Activated T-helper 17 cell treated with anti-CD3 and anti-CD28 coated beads, Interleukin-2, amount 50 U/mL, for 72 hours (primary cell): ENCODE data around the gene PBX2. TPM values are rescaled to one million over a fixed set of nuclear protein-coding genes. Genes with fewer than 3 reads are reported as not detected.
"Not testable (repeated sequence)": the region's sequence is repeated elsewhere in the genome, so short reads cannot be mapped to it uniquely, and the experiment has no call there.

Experiments used
- ATAC-seq: fragments of 150-1000 bp; cut with Tn5 transposase; replicated peaks from 2 replicates; pipeline ENCODE4 v1.10.0; 2021; ENCODE audit warnings: mild to moderate bottlenecking, moderate library complexity
- H3K27ac Mint-ChIP-seq: one replicate; pipeline ENCODE4 v1.8.0; 2022; ENCODE audit warnings: mixed read lengths
- H3K27me3 Mint-ChIP-seq: one replicate; pipeline ENCODE4 v1.8.0; 2022; ENCODE audit warnings: mixed read lengths
- H3K36me3 Mint-ChIP-seq: one replicate; pipeline ENCODE4 v1.8.0; 2022; ENCODE audit warnings: low read depth, mild to moderate bottlenecking, mixed read lengths
- H3K4me1 Mint-ChIP-seq: one replicate; pipeline ENCODE4 v1.8.0; 2022; ENCODE audit warnings: mixed read lengths
- H3K4me3 Mint-ChIP-seq: one replicate; pipeline ENCODE4 v1.8.0; 2022; ENCODE audit warnings: mild to moderate bottlenecking, mixed read lengths
- H3K9me3 Mint-ChIP-seq: one replicate; pipeline ENCODE4 v1.8.0; 2022; ENCODE audit warnings: mixed read lengths
- total RNA-seq, 2 donors: library from RNA; stranded (reverse); gene quantifications; one replicate each; pipeline ENCODE4 v1.2.3, GENCODE V29; 2022

PBX2 gene
- total RNA-seq, 2 donors from 2014 or later = 53.0 to 135 TPM

- Mint-ChIP-seq H3K9me3 (no peaks in the 10 kb centered on the region), H3K27me3 (no peaks in the 10 kb centered on the region), H3K27ac (no peak overlapping the region), H3K4me1 (no peaks in the 10 kb centered on the region), H3K36me3 (no peaks in the 10 kb centered on the region), H3K4me3 (no peak overlapping the region)
- ATAC-seq = no peak
Measured at GRCh38 chr6:32213649-32214048, 23.6 kb upstream of the PBX2 start.

- no peaks in the 10 kb centered on the region for H3K36me3 Mint-ChIP-seq
- ATAC-seq = no peak
- no peaks in the 10 kb centered on the region for H3K9me3 Mint-ChIP-seq
- no peak overlapping the region for H3K4me3 Mint-ChIP-seq
- no peak overlapping the region for H3K27ac Mint-ChIP-seq
- H3K4me1 Mint-ChIP-seq = no peaks in the 10 kb centered on the region
- H3K27me3 Mint-ChIP-seq = no peaks in the 10 kb centered on the region
Measured at GRCh38 chr6:32212076-32212760, 22.2 kb upstream of the PBX2 start.

- not testable (repeated sequence) for H3K36me3 Mint-ChIP-seq, H3K27ac Mint-ChIP-seq, ATAC-seq, H3K4me1 Mint-ChIP-seq, H3K4me3 Mint-ChIP-seq, H3K9me3 Mint-ChIP-seq, H3K27me3 Mint-ChIP-seq
Measured at GRCh38 chr6:32211432-32211831, 21.4 kb upstream of the PBX2 start.

- H3K9me3 Mint-ChIP-seq = no peaks in the 10 kb centered on the region
- no peak overlapping the region for H3K4me3 Mint-ChIP-seq
- ATAC-seq = no peak
- no peaks in the 10 kb centered on the region for H3K27me3 Mint-ChIP-seq
- H3K27ac Mint-ChIP-seq = no peak overlapping the region
- H3K36me3 Mint-ChIP-seq = no peaks in the 10 kb centered on the region
- H3K4me1 Mint-ChIP-seq = no peaks in the 10 kb centered on the region
Measured at GRCh38 chr6:32210191-32210601, 20.2 kb upstream of the PBX2 start.

- Mint-ChIP-seq H3K36me3 (no peaks in the 10 kb centered on the region), H3K4me1 (no peaks in the 10 kb centered on the region), H3K27me3 (no peaks in the 10 kb centered on the region), H3K9me3 (no peaks in the 10 kb centered on the region), H3K4me3 (no peak overlapping the region), H3K27ac (no peak overlapping the region)
- ATAC-seq = no peak
Measured at GRCh38 chr6:32208996-32209395, 19.0 kb upstream of the PBX2 start.

GRCh38 chr6:32204268-32204715, 14.3 kb upstream of the PBX2 start:
- no peaks in the 10 kb centered on the region for H3K36me3 Mint-ChIP-seq
- H3K9me3 Mint-ChIP-seq = no peaks in the 10 kb centered on the region
- H3K4me1 Mint-ChIP-seq = no peaks in the 10 kb centered on the region
- H3K4me3 Mint-ChIP-seq = no peak overlapping the region
- no peak for ATAC-seq
- peaks cover 3% of the 10 kb centered on the region for H3K27me3 Mint-ChIP-seq
- no peak overlapping the region for H3K27ac Mint-ChIP-seq

- H3K4me1 Mint-ChIP-seq = no peaks in the 10 kb centered on the region
- no peak overlapping the region for H3K4me3 Mint-ChIP-seq
- H3K9me3 Mint-ChIP-seq = no peaks in the 10 kb centered on the region
- H3K27ac Mint-ChIP-seq = no peak overlapping the region
- H3K27me3 Mint-ChIP-seq = peaks cover 3% of the 10 kb centered on the region
- no peaks in the 10 kb centered on the region for H3K36me3 Mint-ChIP-seq
- no peak for ATAC-seq
Measured at GRCh38 chr6:32203426-32204267, 13.6 kb upstream of the PBX2 start.

GRCh38 chr6:32202186-32202585, 12.2 kb upstream of the PBX2 start:
- Mint-ChIP-seq H3K9me3 (no peaks in the 10 kb centered on the region), H3K4me1 (no peaks in the 10 kb centered on the region), H3K4me3 (no peak overlapping the region), H3K36me3 (no peaks in the 10 kb centered on the region), H3K27ac (no peak overlapping the region), H3K27me3 (peaks cover 3% of the 10 kb centered on the region)
- ATAC-seq = no peak

GRCh38 chr6:32200711-32201475, 10.9 kb upstream of the PBX2 start:
- H3K9me3 Mint-ChIP-seq = no peaks in the 10 kb centered on the region

GRCh38 chr6:32198866-32199265, 8.9 kb upstream of the PBX2 start:
- Mint-ChIP-seq H3K27me3 (peaks cover 3% of the 10 kb centered on the region), H3K4me1 (peaks cover 17% of the 10 kb centered on the region), H3K4me3 (no peak overlapping the region), H3K27ac (no peak overlapping the region), H3K36me3 (no peaks in the 10 kb centered on the region), H3K9me3 (no peaks in the 10 kb centered on the region)
- ATAC-seq = no peak

More at GRCh38 chr6:32200711-32201475, 10.9 kb upstream of the PBX2 start:
- H3K27ac Mint-ChIP-seq = no peak overlapping the region
- H3K36me3 Mint-ChIP-seq = no peaks in the 10 kb centered on the region
- no peak overlapping the region for H3K4me3 Mint-ChIP-seq
- ATAC-seq = no peak
- peaks cover 3% of the 10 kb centered on the region for H3K27me3 Mint-ChIP-seq
- peaks cover 4% of the 10 kb centered on the region for H3K4me1 Mint-ChIP-seq

GRCh38 chr6:32198345-32198696, 8.3 kb upstream of the PBX2 start:
- Mint-ChIP-seq H3K27me3 (peaks cover 3% of the 10 kb centered on the region), H3K27ac (no peak overlapping the region), H3K4me3 (no peak overlapping the region), H3K9me3 (no peaks in the 10 kb centered on the region), H3K4me1 (peaks cover 22% of the 10 kb centered on the region), H3K36me3 (no peaks in the 10 kb centered on the region)
- no peak for ATAC-seq

- no peaks in the 10 kb centered on the region for H3K9me3 Mint-ChIP-seq
- H3K36me3 Mint-ChIP-seq = peaks cover 11% of the 10 kb centered on the region
- H3K27me3 Mint-ChIP-seq = peaks cover 3% of the 10 kb centered on the region
Measured at GRCh38 chr6:32196682-32197616, 6.9 kb upstream of the PBX2 start.

GRCh38 chr6:32195902-32196681, 6.1 kb upstream of the PBX2 start:
- Mint-ChIP-seq H3K4me3 (peak overlapping the region; percentile 98), H3K4me1 (peaks cover 23% of the 10 kb centered on the region), H3K27me3 (peaks cover 3% of the 10 kb centered on the region), H3K36me3 (peaks cover 19% of the 10 kb centered on the region), H3K27ac (peak overlapping the region; percentile 97), H3K9me3 (no peaks in the 10 kb centered on the region)
- peak; percentile 87 for ATAC-seq

More at GRCh38 chr6:32196682-32197616, 6.9 kb upstream of the PBX2 start:
- ATAC-seq = no peak
- H3K4me3 Mint-ChIP-seq = peak overlapping the region; percentile 98
- peaks cover 23% of the 10 kb centered on the region for H3K4me1 Mint-ChIP-seq
- peak overlapping the region; percentile 97 for H3K27ac Mint-ChIP-seq
